ENCODE measurements around the gene FIGLA.
"Not testable (repeated sequence)": the region's sequence is repeated elsewhere in the genome, so short reads cannot be mapped to it uniquely, and the experiment has no call there.

Gene FIGLA

GRCh38 chr2:70808983-70809958 is 18.8 kb upstream of the FIGLA start:
- no peak for DNase-seq (ENCODE audit: low spot score)

GRCh38 chr2:70807828-70808118 is 17.3 kb upstream of the FIGLA start:
- DNase-seq (ENCODE audit: low spot score), result no peak

GRCh38 chr2:70807102-70807827 is 16.8 kb upstream of the FIGLA start:
- no peak for DNase-seq (ENCODE audit: low spot score)

- no peak for DNase-seq (ENCODE audit: low spot score)
Observed at GRCh38 chr2:70806620-70807019, 16.2 kb upstream of the FIGLA start.

GRCh38 chr2:70806013-70806412 is 15.6 kb upstream of the FIGLA start:
- DNase-seq (ENCODE audit: low spot score), result no peak

GRCh38 chr2:70801607-70802263 is 11.3 kb upstream of the FIGLA start:
- DNase-seq (ENCODE audit: low spot score), result no peak

GRCh38 chr2:70799706-70800105 is 9.3 kb upstream of the FIGLA start:
- no peak for DNase-seq (ENCODE audit: low spot score)

- not testable (repeated sequence) for DNase-seq (ENCODE audit: low spot score)
Observed at GRCh38 chr2:70797996-70798395, 7.6 kb upstream of the FIGLA start.

GRCh38 chr2:70797506-70797905 is 7.1 kb upstream of the FIGLA start:
- DNase-seq (ENCODE audit: low spot score), result no peak

- DNase-seq (ENCODE audit: low spot score), result no peak
Observed at GRCh38 chr2:70796262-70796661, 5.8 kb upstream of the FIGLA start.

- DNase-seq (ENCODE audit: low spot score), result no peak
Observed at GRCh38 chr2:70795164-70795995, 4.9 kb upstream of the FIGLA start.

GRCh38 chr2:70793450-70793849 is 3.0 kb upstream of the FIGLA start:
- no peak for DNase-seq (ENCODE audit: low spot score)

GRCh38 chr2:70789304-70790135 is 923 bp downstream of the FIGLA start:
- DNase-seq (ENCODE audit: low spot score), result peak; percentile 82

GRCh38 chr2:70785137-70785911 is 5.1 kb downstream of the FIGLA start:
- DNase-seq (ENCODE audit: low spot score), result no peak

GRCh38 chr2:70784320-70784719 is 6.1 kb downstream of the FIGLA start:
- DNase-seq (ENCODE audit: low spot score), result no peak

GRCh38 chr2:70779911-70780545 is 10.4 kb downstream of the FIGLA start:
- no peak for DNase-seq (ENCODE audit: low spot score)

- DNase-seq (ENCODE audit: low spot score), result no peak
Observed at GRCh38 chr2:70779491-70779890, 11.0 kb downstream of the FIGLA start.

- DNase-seq (ENCODE audit: low spot score), result no peak
Observed at GRCh38 chr2:70778676-70779075, 11.8 kb downstream of the FIGLA start.

- DNase-seq (ENCODE audit: low spot score), result no peak
Observed at GRCh38 chr2:70777450-70777849, 13.0 kb downstream of the FIGLA start.

GRCh38 chr2:70776266-70776665 is 14.2 kb downstream of the FIGLA start:
- DNase-seq (ENCODE audit: low spot score), result no peak

All from ecto neural progenitor cell (in vitro differentiated cells).